K562 (cell line): ENCODE results near the gene EPB41L4B.

Source experiments
- ATF3 ChIP-seq, 2 experiments: fragments of 450-650 bp in 1 of 2; sonication (generic) in 1 of 2; formaldehyde crosslinking in 1 of 2; IDR thresholded peaks in 1 of 2; conservative IDR thresholded peaks in 1 of 2; 2 replicates each; pipeline versions ENCODE4 v1.6.1 to v1.8.1; 2016 to 2023; ENCODE audit warnings: mild to moderate bottlenecking in 2 of 2, moderate library complexity in 2 of 2, inconsistent platforms in 1 of 2, missing genetic modification reagents in 1 of 2
- CBFB ChIP-seq: sonication (generic); formaldehyde crosslinking; IDR thresholded peaks from 2 replicates; pipeline ENCODE4 v1.4.0; 2020; ENCODE audit warnings: mild to moderate bottlenecking, missing genetic modification reagents
- CREM ChIP-seq: IDR thresholded peaks from 2 replicates; pipeline ENCODE4 v1.6.1; 2014; ENCODE audit warnings: antibody characterized with exemption, low read depth
- CUX1 ChIP-seq: fragments of 200-800 bp; sonication (Bioruptor generic); IDR thresholded peaks from 2 replicates; pipeline ENCODE4 v1.6.1; 2016; ENCODE audit warnings: missing genetic modification characterization, missing compliant biosample characterization
- EZH2 ChIP-seq: IDR thresholded peaks from 2 replicates; pipeline ENCODE4 v1.6.1; 2012; ENCODE audit warnings: low read depth, mild to moderate bottlenecking, inconsistent platforms, low read length, borderline replicate concordance
- HSF4 ChIP-seq: fragments of 250-450 bp; sonication (Bioruptor Pico); IDR thresholded peaks from 2 replicates; pipeline ENCODE4 v2.1.2; 2022; ENCODE audit warnings: mild to moderate bottlenecking, moderate library complexity, borderline replicate concordance
- POLR2A ChIP-seq: fragments of 450-650 bp; conservative IDR thresholded peaks from 2 replicates; pipeline ENCODE4 v1.6.1; 2016
- ZBTB8A ChIP-seq: fragments of 450-650 bp; IDR thresholded peaks from 2 replicates; pipeline ENCODE4 v1.6.1; 2018; ENCODE audit warnings: mild to moderate bottlenecking, moderate library complexity; ENCODE audit not compliant: partially characterized antibody
- ZNF780A ChIP-seq: fragments of 250-450 bp; sonication (Bioruptor Pico); IDR thresholded peaks from 2 replicates; pipeline ENCODE4 v1.5.0; 2021; ENCODE audit warnings: mild to moderate bottlenecking

GRCh38 chr9:109321727-109322126 is 868 bp upstream of the EPB41L4B start:
- no peak for TF ChIP-seq HSF4
- TF ChIP-seq CREM: no peak
- no peak for TF ChIP-seq ATF3 (IDR thresholded peaks at IDR 0.05)
- no peak for TF ChIP-seq ATF3 (CRISPR knock-in tag; conservative IDR thresholded peaks at IDR 0.05)
- no peak for TF ChIP-seq EZH2
- TF ChIP-seq CUX1 (CRISPR knock-in tag): no peak
- TF ChIP-seq POLR2A: no peak
- TF ChIP-seq ZBTB8A: no peak
- no peak for TF ChIP-seq CBFB (CRISPR knock-in tag)
- TF ChIP-seq ZNF780A (CRISPR knock-in tag): no peak
